ENCODE data around the gene RNF157.
"Not testable (repeated sequence)": the region's sequence is repeated elsewhere in the genome, so short reads cannot be mapped to it uniquely, and the experiment has no call there.

Gene RNF157

DNA sequence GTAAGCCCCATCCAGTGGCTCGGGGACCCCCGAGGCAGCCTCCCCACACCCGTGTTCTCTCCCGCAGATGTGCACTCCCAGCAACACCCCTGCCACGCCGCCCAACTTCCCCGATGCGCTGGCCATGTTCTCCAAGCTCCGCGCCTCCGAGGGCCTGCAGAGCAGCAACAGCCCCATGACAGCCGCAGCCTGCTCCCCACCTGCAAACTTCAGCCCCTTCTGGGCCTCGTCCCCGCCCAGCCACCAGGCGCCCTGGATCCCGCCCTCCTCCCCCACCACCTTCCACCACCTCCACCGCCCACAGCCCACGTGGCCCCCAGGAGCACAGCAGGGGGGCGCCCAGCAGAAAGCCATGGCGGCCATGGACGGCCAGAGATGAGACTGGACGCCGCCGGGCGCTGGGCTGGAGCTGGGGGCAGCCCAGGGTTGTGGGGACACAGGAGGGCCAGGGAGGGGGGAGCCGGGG, 29.9 kb upstream of the RNF157 start:
- DNase-seq: no peak

- no peak for DNase-seq
Measured at GRCh38 chr17:76268991-76269981, 29.0 kb upstream of the RNF157 start.

GRCh38 chr17:76268015-76268749, 27.9 kb upstream of the RNF157 start:
- peak; percentile 26 for DNase-seq

GRCh38 chr17:76267581-76268001, 27.3 kb upstream of the RNF157 start:
- DNase-seq: not testable (repeated sequence)

- no peak for DNase-seq
Measured at GRCh38 chr17:76267051-76267576, 26.8 kb upstream of the RNF157 start.

GRCh38 chr17:76266244-76266938, 26.1 kb upstream of the RNF157 start:
- peak; percentile 22 for DNase-seq

DNA sequence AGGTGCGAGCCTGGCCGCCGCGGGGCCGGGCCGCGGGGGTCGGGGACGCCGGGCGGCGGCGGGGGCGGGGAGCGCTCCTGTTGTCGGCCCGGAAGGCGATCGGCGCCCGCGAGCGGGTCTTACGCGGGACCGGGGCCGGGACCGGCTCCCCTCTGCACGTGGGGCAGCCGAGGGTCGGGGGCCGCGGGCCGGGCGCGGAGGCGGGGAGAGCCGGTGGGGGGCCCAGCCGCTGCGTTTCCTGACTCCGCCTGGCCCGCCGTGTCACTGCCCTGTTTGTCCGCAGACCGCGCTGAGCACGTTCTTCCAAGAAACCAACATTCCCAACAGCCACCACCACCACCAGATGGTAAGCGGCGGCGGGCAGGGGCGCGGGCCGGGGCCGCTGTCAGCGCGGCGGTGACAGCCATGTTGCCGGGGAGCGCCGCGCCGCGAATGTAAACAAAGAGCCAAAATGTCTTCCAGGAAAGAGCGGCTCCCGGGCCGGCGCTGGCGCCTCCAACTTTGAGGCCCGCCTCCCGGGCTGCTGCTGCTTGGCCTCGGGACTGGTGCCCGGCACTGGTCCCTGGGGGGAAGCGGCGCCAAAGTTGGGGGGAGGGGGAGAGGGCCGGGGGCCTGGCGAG, 25.4 kb upstream of the RNF157 start:
- DNase-seq: peak; percentile 50

- DNase-seq: peak; percentile 95
Measured at GRCh38 chr17:76264755-76265623, 24.7 kb upstream of the RNF157 start, which contains the start of gene UBALD2. UBALD2 (plus strand) TSS chr17:76265348; CDS start chr17:76265506, 158 bp downstream.

DNA sequence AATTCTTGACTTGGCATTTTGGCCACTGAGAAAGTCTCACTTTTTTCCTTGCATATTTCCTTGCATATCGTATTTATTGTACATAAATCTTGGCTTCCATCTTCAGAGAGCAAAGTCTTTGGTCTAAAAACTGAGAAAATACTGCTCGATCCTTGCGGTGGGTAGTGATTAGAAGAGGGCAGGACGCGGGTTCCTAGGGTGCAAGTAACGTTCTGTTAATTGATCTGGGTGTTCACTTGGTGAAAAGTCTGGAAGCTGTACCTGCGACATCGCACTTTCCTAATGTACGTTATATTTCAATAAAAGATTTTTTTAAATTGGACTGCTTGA, 24.1 kb upstream of the RNF157 start:
- no peak for DNase-seq

DNA sequence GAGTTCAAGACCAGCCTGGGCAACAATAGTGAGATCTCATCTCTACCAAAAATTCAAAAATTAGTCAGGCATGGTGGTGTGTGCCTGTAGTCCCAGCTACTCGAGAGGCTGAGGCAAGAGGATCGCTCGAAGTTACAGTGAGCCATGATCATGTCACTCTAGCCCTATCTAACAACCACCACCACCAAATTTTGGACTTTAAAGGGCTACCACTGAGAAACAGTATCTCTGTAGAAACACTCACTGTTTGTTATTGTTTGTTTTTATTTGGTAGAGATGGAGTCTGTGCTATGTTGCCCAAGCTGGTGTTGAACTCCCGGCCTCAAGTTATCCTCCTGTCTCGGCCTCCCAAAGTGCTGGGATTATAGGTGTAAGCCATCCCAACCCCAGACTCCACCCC, 23.6 kb upstream of the RNF157 start:
- no peak for DNase-seq

- no peak for DNase-seq
Measured at GRCh38 chr17:76262732-76263344, 22.5 kb upstream of the RNF157 start.

GRCh38 chr17:76261421-76262215, 21.3 kb upstream of the RNF157 start:
- no peak for DNase-seq

DNA sequence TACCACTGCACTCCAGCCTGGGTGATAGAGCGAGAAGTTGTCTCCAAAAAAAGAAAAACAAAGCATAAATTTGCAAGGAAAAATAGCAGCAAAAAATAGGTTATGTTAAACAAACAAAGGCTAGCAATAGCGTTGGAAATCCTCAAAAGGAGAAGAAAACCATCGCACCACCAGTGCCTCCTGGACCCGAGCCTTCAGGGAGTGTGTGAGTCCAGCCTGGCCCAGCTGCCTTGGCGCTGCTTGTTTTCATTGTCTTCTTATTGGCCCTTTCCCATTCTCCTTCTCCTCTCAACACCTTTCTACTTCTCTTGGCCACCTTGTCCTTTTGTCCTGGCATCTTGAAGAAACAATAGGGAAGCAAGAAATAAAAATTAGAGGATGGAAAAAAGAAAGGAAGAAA, 20.4 kb upstream of the RNF157 start:
- no peak for DNase-seq

GRCh38 chr17:76260220-76260619, 19.9 kb upstream of the RNF157 start:
- DNase-seq: no peak

GRCh38 chr17:76256430-76257050, 16.2 kb upstream of the RNF157 start:
- DNase-seq: not testable (repeated sequence)

GRCh38 chr17:76255801-76256429, 15.6 kb upstream of the RNF157 start:
- no peak for DNase-seq

GRCh38 chr17:76254275-76254674, 14.0 kb upstream of the RNF157 start:
- no peak for DNase-seq

DNA sequence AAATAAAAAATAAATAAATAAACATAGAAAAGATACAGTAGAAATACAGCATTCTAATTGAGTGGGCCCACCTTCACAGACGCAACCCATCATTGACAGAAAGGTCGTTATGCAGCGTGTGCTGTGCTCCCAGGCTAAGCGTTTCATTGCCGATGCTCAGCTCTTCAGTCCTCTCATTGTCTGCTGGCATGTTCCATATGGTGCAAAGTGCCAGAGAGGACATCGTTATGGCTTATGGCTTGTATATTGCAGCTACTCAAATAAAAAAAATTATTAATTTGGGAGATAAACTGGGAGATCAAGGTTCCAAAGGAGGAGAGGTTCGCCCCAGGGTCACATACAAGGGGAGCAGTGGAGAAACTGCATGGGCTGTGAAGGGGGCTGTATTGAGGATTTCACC, 13.5 kb upstream of the RNF157 start:
- DNase-seq: no peak

Data from effector CD8-positive, alpha-beta T cell (primary cell).